Chondrocyte (in vitro differentiated cells): ENCODE data around the gene PCGF1. TPM values are rescaled to one million over a fixed set of nuclear protein-coding genes. Genes with fewer than 3 reads are reported as not detected.
"Not testable (repeated sequence)": the region's sequence is repeated elsewhere in the genome, so short reads cannot be mapped to it uniquely, and the experiment has no call there.

Experiments used
- DNase-seq: peaks from one replicate; pipeline ENCODE4 v3.0.0; 2021; ENCODE audit warnings: mixed read lengths, low spot score
- H3K27ac Mint-ChIP-seq: one replicate; pipeline ENCODE4 v1.8.0; 2021; ENCODE audit warnings: mild to moderate bottlenecking, moderate library complexity, mixed read lengths; ENCODE audit not compliant: unreplicated experiment
- H3K27me3 Mint-ChIP-seq: 2 replicates; pipeline ENCODE4 v1.8.0; 2021; ENCODE audit warnings: low read depth, mixed read lengths
- H3K36me3 Mint-ChIP-seq: 2 replicates; pipeline ENCODE4 v1.8.0; 2021; ENCODE audit warnings: low read depth, mixed read lengths
- H3K4me1 Mint-ChIP-seq: 2 replicates; pipeline ENCODE4 v1.8.0; 2021; ENCODE audit warnings: low read depth, mild to moderate bottlenecking, mixed read lengths
- H3K4me3 Mint-ChIP-seq: one replicate; pipeline ENCODE4 v1.8.0; 2021; ENCODE audit warnings: mild to moderate bottlenecking, moderate library complexity, mixed read lengths; ENCODE audit not compliant: unreplicated experiment
- H3K9me3 Mint-ChIP-seq: 2 replicates; pipeline ENCODE4 v1.8.0; 2021; ENCODE audit warnings: low read depth, mixed read lengths
- total RNA-seq: library from RNA; stranded (reverse); gene quantifications from 3 replicates; pipeline ENCODE4 v1.2.1, GENCODE V29; 2021
- TF ChIP-seq, protein P1 (sequence below): fragments of 200-600 bp; sonication (generic); IDR thresholded peaks from 2 replicates; pipeline ENCODE4 v1.5.0; 2021; ENCODE audit warnings: antibody characterized with exemption, mild to moderate bottlenecking, moderate library complexity

PCGF1 gene
- total RNA-seq, 1 donor from 2014 or later: 30.7 TPM

DNA sequence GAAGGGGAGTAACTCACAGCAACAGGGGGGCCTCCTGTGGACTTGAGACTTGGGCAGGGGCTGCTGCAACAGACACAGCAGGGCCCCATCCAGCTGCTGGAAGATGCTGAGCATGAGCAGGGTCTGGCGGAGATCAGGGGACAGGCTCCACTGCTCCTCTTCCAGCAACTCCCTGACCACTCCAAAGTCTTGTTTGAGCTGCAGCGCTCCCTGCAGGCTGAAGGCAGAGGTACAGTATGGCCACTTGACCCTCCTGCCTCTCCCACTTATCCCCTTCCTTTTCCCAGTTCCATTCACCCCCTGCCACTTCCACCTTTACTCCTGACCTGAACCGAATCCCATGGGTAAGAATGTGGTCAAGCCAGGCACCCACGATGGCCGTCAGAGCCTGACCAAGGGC, 32.6 kb downstream of the PCGF1 start:
- DNase-seq: no peak
- no peak overlapping the region for H3K4me3 Mint-ChIP-seq
- TF ChIP-seq, protein P1, sequence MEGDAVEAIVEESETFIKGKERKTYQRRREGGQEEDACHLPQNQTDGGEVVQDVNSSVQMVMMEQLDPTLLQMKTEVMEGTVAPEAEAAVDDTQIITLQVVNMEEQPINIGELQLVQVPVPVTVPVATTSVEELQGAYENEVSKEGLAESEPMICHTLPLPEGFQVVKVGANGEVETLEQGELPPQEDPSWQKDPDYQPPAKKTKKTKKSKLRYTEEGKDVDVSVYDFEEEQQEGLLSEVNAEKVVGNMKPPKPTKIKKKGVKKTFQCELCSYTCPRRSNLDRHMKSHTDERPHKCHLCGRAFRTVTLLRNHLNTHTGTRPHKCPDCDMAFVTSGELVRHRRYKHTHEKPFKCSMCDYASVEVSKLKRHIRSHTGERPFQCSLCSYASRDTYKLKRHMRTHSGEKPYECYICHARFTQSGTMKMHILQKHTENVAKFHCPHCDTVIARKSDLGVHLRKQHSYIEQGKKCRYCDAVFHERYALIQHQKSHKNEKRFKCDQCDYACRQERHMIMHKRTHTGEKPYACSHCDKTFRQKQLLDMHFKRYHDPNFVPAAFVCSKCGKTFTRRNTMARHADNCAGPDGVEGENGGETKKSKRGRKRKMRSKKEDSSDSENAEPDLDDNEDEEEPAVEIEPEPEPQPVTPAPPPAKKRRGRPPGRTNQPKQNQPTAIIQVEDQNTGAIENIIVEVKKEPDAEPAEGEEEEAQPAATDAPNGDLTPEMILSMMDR: peak; percentile 57
- peak overlapping the region; percentile 55 for H3K27ac Mint-ChIP-seq
- peaks cover 15% of the 10 kb centered on the region for H3K36me3 Mint-ChIP-seq
- H3K4me1 Mint-ChIP-seq: peaks cover 25% of the 10 kb centered on the region
- H3K27me3 Mint-ChIP-seq: no peaks in the 10 kb centered on the region
- no peaks in the 10 kb centered on the region for H3K9me3 Mint-ChIP-seq

DNA sequence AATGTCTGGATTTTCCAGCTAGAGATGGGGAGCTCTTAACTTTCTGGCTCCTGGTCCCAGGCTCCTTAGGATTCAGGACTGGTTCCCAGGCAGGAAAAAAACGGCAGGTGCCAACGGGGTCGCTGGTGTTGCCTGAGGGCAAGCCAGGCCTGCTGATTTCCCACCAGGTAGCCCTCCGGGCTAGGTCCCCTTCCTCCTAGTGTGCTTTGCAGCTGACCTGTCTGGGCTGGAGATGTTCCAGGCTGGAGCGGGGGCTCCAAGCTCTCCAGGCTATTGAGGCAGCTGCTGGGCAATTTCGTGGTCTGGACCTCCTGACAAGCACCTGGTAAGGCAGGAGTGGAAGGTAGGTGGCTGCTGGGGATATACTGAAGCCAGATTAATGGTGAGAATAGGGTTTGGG, 33.0 kb downstream of the PCGF1 start:
- H3K4me3 Mint-ChIP-seq: no peak overlapping the region
- no peak for DNase-seq
- TF ChIP-seq, protein P1: no peak
- peak overlapping the region; percentile 55 for H3K27ac Mint-ChIP-seq
- no peaks in the 10 kb centered on the region for H3K27me3 Mint-ChIP-seq
- no peaks in the 10 kb centered on the region for H3K9me3 Mint-ChIP-seq
- peaks cover 15% of the 10 kb centered on the region for H3K36me3 Mint-ChIP-seq
- H3K4me1 Mint-ChIP-seq: peaks cover 25% of the 10 kb centered on the region

DNA sequence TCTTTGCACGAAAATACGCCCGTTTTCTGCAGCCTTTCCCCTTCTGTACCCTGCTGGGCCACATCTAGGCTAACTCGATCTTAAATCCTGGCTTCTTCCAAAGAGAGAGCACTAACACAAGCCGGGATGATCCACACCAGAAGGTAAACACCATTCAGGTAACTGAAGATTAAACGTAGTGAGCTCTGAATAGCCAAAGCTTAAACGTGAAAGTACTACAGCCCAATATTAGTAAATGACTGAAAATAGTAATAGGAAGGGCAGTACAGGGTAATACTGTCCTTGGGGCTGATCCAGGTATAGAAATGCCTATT, 34.6 kb downstream of the PCGF1 start:
- peak overlapping the region; percentile 85 for H3K4me3 Mint-ChIP-seq
- H3K36me3 Mint-ChIP-seq: peaks cover 12% of the 10 kb centered on the region
- H3K4me1 Mint-ChIP-seq: peaks cover 25% of the 10 kb centered on the region
- peak overlapping the region; percentile 97 for H3K27ac Mint-ChIP-seq
- no peaks in the 10 kb centered on the region for H3K27me3 Mint-ChIP-seq
- no peaks in the 10 kb centered on the region for H3K9me3 Mint-ChIP-seq
- TF ChIP-seq, protein P1: no peak
- no peak for DNase-seq

DNA sequence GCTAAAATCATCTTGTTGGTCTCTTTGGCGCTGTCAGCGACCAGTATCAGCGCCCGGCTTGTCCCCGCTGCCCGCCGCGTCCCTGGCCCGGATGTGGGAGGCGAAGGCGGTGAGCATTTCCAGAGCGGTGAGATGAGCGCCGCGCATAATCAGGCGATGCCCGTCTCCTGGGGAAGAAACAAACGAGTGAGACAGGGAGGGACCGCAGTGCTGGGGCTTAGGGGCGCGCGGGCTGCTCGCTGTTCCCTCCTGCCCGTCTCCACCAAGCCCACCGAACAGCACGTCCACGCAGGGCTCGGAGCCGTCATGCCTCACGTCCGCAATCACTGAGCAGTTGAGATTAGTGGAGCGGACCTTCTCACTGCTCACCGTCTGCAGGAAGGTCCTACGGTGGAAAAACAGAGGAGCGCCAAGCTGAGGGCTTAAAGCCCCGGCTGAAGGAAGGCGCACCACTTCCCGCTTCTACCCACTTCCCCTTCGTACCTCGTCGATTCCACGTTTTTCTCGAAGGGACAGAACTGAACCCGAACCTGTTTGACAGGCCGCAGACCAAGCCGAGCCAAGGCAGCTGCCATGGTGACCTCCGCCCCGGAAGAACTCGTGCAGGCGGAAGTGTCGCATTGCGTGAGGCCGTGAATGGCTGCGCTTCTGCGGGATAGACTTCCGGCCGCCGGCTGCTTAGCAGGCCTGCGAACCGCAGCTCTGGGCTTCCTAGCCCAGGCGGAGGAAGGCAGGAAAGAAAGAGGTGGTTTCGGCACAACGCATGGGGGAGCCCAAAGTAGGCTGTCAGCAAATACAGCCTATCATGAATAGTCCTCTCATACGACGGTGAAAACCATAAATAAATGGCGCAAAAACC, 35.2 kb downstream of the PCGF1 start, which contains the start of gene MRPL53:
TSS of gene MRPL53 (minus strand) at position 595 of the 859 bp plus-strand sequence. CDS start at position 575, 20 bp downstream.
- Mint-ChIP-seq H3K4me3 (peak within 1 kb of the TSS; percentile 85), H3K4me1 (peaks cover 25% of the 10 kb centered on the region), H3K36me3 (peaks cover 9% of the 10 kb centered on the region), H3K9me3 (no peaks in the 10 kb centered on the region), H3K27me3 (no peaks in the 10 kb centered on the region), H3K27ac (peak within 1 kb of the TSS; percentile 97)
- peak; percentile 97 for DNase-seq
- TF ChIP-seq, protein P1: no peak

DNA sequence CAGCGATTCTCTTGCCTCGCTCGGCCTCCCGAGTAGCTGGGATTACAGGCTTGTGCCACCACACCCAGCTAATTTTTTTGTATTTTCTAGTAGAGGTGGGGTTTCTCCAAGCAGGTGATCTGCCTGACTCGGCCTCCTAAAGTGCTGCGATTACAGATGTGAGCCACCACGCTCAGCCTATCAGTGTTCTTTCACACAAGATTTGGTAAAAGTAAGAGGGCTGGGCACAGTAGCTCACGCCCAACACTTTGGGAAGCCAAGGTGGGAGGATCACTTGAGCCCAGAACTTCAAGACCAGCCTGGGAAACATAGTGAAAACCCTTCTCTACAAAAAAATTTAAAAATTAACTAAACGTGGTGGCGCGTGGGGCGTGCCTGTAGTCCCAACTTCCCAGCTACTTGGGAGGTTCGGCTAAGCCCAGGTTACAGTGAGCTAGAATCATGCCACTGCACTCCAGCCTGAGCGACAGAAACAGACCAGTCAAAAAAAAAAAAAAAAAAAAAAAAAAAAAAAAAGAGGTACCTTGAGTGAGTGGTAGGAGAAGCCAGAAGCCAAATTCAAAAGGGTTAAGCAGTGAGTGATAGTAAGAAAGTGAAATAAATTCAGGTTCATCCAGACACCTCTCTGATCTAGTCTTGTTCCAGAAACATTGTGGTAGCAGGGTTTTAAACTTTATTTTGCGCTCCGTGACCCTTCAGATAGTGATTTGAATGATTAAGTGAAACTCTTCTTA, 36.0 kb downstream of the PCGF1 start:
- no peaks in the 10 kb centered on the region for H3K9me3 Mint-ChIP-seq
- TF ChIP-seq, protein P1: no peak
- no peak for DNase-seq
- H3K27me3 Mint-ChIP-seq: no peaks in the 10 kb centered on the region
- H3K36me3 Mint-ChIP-seq: peaks cover 8% of the 10 kb centered on the region
- peak overlapping the region; percentile 97 for H3K27ac Mint-ChIP-seq
- H3K4me3 Mint-ChIP-seq: peak overlapping the region; percentile 85
- peaks cover 25% of the 10 kb centered on the region for H3K4me1 Mint-ChIP-seq

DNA sequence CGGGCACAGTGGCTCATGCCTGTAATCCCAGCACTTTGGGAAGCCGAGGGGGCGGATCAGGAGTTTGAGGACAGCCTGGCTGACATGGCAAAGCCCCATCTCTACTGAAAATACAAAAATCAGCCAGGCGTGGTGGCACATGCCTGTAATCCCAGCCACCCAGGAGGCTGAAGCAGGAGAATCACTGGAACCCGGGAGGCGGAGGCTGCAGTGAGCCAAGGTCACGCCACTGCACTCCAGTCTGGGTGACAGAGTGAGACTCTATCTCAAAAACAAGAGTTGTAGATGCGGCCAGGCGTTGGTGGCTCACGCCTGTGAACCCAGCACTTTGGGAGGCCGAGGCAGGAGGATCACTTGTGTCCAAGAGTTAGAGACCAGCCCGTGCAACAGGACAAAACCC, 36.8 kb downstream of the PCGF1 start:
- H3K27me3 Mint-ChIP-seq, H3K9me3 Mint-ChIP-seq, DNase-seq, H3K27ac Mint-ChIP-seq, H3K4me3 Mint-ChIP-seq, H3K36me3 Mint-ChIP-seq: not testable (repeated sequence)
- H3K4me1 Mint-ChIP-seq: peaks cover 29% of the 10 kb centered on the region
